GM12878 (cell line): ENCODE results near the gene YBX1. TPM values are rescaled to one million over a fixed set of nuclear protein-coding genes. Genes with fewer than 3 reads are reported as not detected.

Source experiments
- ATAC-seq: fragments of 200-7000 bp; cut with Tn5 transposase; 3 replicates; pipeline ENCODE4 v1.9.1; 2020; ENCODE audit warnings: mild to moderate bottlenecking, moderate library complexity
- BruUV-seq: library from RNA; stranded (reverse); fragments of 400-500 nt; replicated peaks from 2 replicates; lab custom pipeline; 2021; lab: Mats Ljungman, UMichigan
- CTCF ChIA-PET: fragments of 300-600 bp; sonication (Branson Sonifier 250); formaldehyde crosslinking; extraction: SDS; loops from one replicate; lab custom pipeline; 2021; ENCODE audit warnings: inconsistent platforms; lab: Yijun Ruan, JAX
- POLR2A ChIA-PET: fragments of 350-600 bp; formaldehyde crosslinking; extraction: SDS; loops from one replicate; lab custom pipeline; 2021; ENCODE audit warnings: inconsistent platforms; lab: Charles Lee
- RAD21 ChIA-PET: fragments of 300-600 bp; sonication (Branson Sonifier 250); formaldehyde crosslinking; loops from one replicate; lab custom pipeline; 2023; ENCODE audit warnings: antibody characterized with exemption; ENCODE audit not compliant: unreplicated experiment; lab: Charles Lee
- SMC1A ChIA-PET: fragments of 300-600 bp; sonication (Branson Sonifier 250); formaldehyde crosslinking; loops from one replicate; lab custom pipeline; 2023; ENCODE audit not compliant: unreplicated experiment, uncharacterized antibody; lab: Charles Lee
- DNase-seq: peaks from one replicate; pipeline ENCODE4 v3.0.0-alpha.2; 2011; ENCODE audit warnings: low read depth, low spot score
- FAIRE-seq: peaks from 3 replicates; lab custom pipeline; 2011; peaks lifted over from hg19 to GRCh38; lab: Jason Lieb, UNC
- H2AFZ ChIP-seq: 2 replicates; pipeline ENCODE4 v1.6.0; 2011; ENCODE audit warnings: low read depth, low read length, control low read depth; ENCODE audit not compliant: control insufficient read depth
- H3K27ac ChIP-seq: 2 replicates; pipeline ENCODE4 v1.5.1; 2011; ENCODE audit warnings: control low read depth; ENCODE audit not compliant: control insufficient read depth, insufficient read depth
- H3K27me3 ChIP-seq, 2 experiments: replicated peaks in 1 of 2; 2 replicates each; pipeline versions ENCODE4 v1.6.0 to v1.6.1; 2011; ENCODE audit warnings: low read length in 1 of 2; ENCODE audit not compliant: control insufficient read depth in 2 of 2, insufficient read depth in 2 of 2
- H3K36me3 ChIP-seq, 2 experiments: 2 replicates each; pipeline ENCODE4 v1.5.1; 2011; ENCODE audit warnings: low read length in 1 of 2; ENCODE audit not compliant: control insufficient read depth in 2 of 2, insufficient read depth in 2 of 2
- H3K4me1 ChIP-seq: 2 replicates; pipeline ENCODE4 v1.6.1; 2011; ENCODE audit warnings: mild to moderate bottlenecking, low read length, moderate library complexity, mixed read lengths; ENCODE audit not compliant: control insufficient read depth, insufficient read depth
- H3K4me2 ChIP-seq: 2 replicates; pipeline ENCODE4 v1.6.0; 2011; ENCODE audit warnings: control low read depth; ENCODE audit not compliant: control insufficient read depth, insufficient read depth
- H3K4me3 ChIP-seq: fragments of 200-600 bp; sonication (generic); 2 replicates; pipeline ENCODE4 v1.5.1; 2016
- H3K79me2 ChIP-seq: 2 replicates; pipeline ENCODE4 v1.6.0; 2011; ENCODE audit warnings: low read length; ENCODE audit not compliant: control insufficient read depth, insufficient read depth
- H3K9ac ChIP-seq: 2 replicates; pipeline ENCODE4 v1.8.0; 2011; ENCODE audit warnings: low read length, control low read depth, mixed read lengths; ENCODE audit not compliant: control insufficient read depth, insufficient read depth
- H3K9me3 ChIP-seq: replicated peaks from 3 replicates; pipeline ENCODE4 v1.5.1; 2011; ENCODE audit warnings: mild to moderate bottlenecking, low read length; ENCODE audit not compliant: control insufficient read depth, insufficient read depth
- H4K20me1 ChIP-seq: 2 replicates; pipeline ENCODE4 v1.6.0; 2011; ENCODE audit not compliant: control insufficient read depth, insufficient read depth
- KAT2A ChIP-seq: conservative IDR thresholded peaks from 2 replicates; pipeline ENCODE4 v1.6.1; 2011; ENCODE audit warnings: low read depth, low read length; ENCODE audit not compliant: control insufficient read depth
- WGBS: methylation state at CpG from one replicate; pipeline ENCODE4 v1.1.6; 2016; ENCODE audit warnings: low lambda C conversion rate; ENCODE audit not compliant: insufficient replicate concordance, insufficient coverage; ENCODE audit errors: missing lambda C conversion rate; 5-methylcytosine and 5-hydroxymethylcytosine counted together
- in situ Hi-C: fragments of 300-500 bp; cut with MboI; formaldehyde crosslinking; loops from 9 replicates; pipeline ENCODE4 v1.14.3; 2018; ENCODE audit warnings: mixed read lengths
- intact Hi-C: fragments of 100-400 bp; cut with micrococcal nuclease; formaldehyde crosslinking; loops from one replicate; pipeline ENCODE4 v1.14.2; 2022; ENCODE audit not compliant: unreplicated experiment
- polyA plus RNA-seq, 11 experiments: library from polyadenylated mRNA; depleted of rRNA in 4 of 11; unstranded in 6 of 11; stranded (reverse) in 5 of 11; fragments of >200 nt; fragmentation: Nextera tagmentation in 4 of 11; fragmentation: Illumina TruSeq in 1 of 11; extraction: Ambion mirVana in 4 of 11; extraction: Trizol in 1 of 11; gene quantifications; 1 replicate in 1 of 11; 2 replicates in 10 of 11; pipeline versions ENCODE4 v1.2.1 to v1.2.3, GENCODE V29; 2011 to 2016; ENCODE audit warnings: inconsistent platforms in 2 of 11, missing spikeins in 2 of 11, low read depth in 1 of 11
- total RNA-seq, 4 experiments: library from RNA; depleted of rRNA in 3 of 4; stranded (reverse); fragments of >200 nt in 3 of 4; fragmentation: Illumina TruSeq in 1 of 4; extraction: Trizol in 1 of 4; gene quantifications; 2 replicates each; pipeline versions ENCODE4 v1.2.1 to v1.2.3, GENCODE V29; 2013 to 2021
- TF ChIP-seq, protein P1 (sequence below): fragments of 450-650 bp; conservative IDR thresholded peaks from 2 replicates; pipeline ENCODE4 v1.6.1; 2017; ENCODE audit warnings: mild to moderate bottlenecking, moderate library complexity
- TF ChIP-seq, protein P2 (sequence below): fragments of 450-650 bp; IDR thresholded peaks from 2 replicates; pipeline ENCODE4 v1.6.1; 2017; ENCODE audit warnings: borderline replicate concordance

Gene YBX1
- total and polyA plus RNA-seq, 10 of the 15 experiments (the other 5 are each of a cell fraction or from before 2014, with no cell fraction given): 355 to 1,353 (median 858) TPM

DNA sequence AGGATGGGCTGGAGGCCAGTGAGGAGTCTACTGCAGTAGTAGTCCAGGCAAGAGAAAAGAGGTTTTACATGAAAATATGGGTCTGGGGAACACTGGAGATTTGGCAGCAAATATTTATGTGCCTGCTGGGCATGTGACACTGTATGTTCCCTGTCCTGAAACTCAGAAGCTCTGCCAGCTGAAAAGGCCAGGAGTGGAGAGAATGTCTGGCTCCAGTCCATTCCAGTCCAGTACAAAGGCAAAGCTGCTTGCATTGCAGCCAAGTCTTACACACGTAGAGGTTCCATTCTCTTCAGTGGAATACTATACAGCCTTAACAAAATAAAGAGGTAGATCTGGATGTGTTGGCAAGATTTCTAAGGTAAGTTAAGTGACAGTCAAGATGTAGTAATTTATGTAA is 7.5 kb upstream of the YBX1 start:
- CTCF ChIA-PET: no interaction called here
- RAD21 ChIA-PET: interaction anchor here (1.3 kb wide), 1 partner anchor 17 kb away, joined by 3 read pairs; no protein-coding TSS in a partner anchor
- Histone ChIP-seq H2AFZ (no peak overlapping the region), H3K4me2 (no peak overlapping the region), H3K79me2 (no peaks in the 10 kb centered on the region), H3K27me3 (no peaks in the 10 kb centered on the region), H4K20me1 (no peaks in the 10 kb centered on the region), H3K36me3 (peaks cover 3 to 11% of the 10 kb centered on the region in 2 experiments), H3K9ac (no peak overlapping the region), H3K27ac (no peak overlapping the region), H3K4me3 (no peak overlapping the region), H3K9me3 (no peaks in the 10 kb centered on the region), H3K4me1 (peaks cover 2% of the 10 kb centered on the region; the same call in 1 of the 2 replicates)
- no TSS peak for BruUV-seq
- SMC1A ChIA-PET: no interaction called here
- in situ Hi-C loops: no loop called here
- ATAC-seq: no peak
- FAIRE-seq: no peak
- intact Hi-C loops: no loop called here
- WGBS: 100% methylated on average over 1 of the region's 1 CpG
- no peak for DNase-seq
- TF ChIP-seq, protein P1, sequence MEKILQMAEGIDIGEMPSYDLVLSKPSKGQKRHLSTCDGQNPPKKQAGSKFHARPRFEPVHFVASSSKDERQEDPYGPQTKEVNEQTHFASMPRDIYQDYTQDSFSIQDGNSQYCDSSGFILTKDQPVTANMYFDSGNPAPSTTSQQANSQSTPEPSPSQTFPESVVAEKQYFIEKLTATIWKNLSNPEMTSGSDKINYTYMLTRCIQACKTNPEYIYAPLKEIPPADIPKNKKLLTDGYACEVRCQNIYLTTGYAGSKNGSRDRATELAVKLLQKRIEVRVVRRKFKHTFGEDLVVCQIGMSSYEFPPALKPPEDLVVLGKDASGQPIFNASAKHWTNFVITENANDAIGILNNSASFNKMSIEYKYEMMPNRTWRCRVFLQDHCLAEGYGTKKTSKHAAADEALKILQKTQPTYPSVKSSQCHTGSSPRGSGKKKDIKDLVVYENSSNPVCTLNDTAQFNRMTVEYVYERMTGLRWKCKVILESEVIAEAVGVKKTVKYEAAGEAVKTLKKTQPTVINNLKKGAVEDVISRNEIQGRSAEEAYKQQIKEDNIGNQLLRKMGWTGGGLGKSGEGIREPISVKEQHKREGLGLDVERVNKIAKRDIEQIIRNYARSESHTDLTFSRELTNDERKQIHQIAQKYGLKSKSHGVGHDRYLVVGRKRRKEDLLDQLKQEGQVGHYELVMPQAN: no peak
- no peak for TF ChIP-seq KAT2A
- TF ChIP-seq, protein P2, sequence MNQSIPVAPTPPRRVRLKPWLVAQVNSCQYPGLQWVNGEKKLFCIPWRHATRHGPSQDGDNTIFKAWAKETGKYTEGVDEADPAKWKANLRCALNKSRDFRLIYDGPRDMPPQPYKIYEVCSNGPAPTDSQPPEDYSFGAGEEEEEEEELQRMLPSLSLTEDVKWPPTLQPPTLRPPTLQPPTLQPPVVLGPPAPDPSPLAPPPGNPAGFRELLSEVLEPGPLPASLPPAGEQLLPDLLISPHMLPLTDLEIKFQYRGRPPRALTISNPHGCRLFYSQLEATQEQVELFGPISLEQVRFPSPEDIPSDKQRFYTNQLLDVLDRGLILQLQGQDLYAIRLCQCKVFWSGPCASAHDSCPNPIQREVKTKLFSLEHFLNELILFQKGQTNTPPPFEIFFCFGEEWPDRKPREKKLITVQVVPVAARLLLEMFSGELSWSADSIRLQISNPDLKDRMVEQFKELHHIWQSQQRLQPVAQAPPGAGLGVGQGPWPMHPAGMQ: no peak
- POLR2A ChIA-PET: no interaction called here
